Chondrocyte (in vitro differentiated cells): ENCODE measurements around the gene INHBB. TPM values are rescaled to one million over a fixed set of nuclear protein-coding genes. Genes with fewer than 3 reads are reported as not detected.
"Not testable (repeated sequence)": the region's sequence is repeated elsewhere in the genome, so short reads cannot be mapped to it uniquely, and the experiment has no call there.

Experiments used
- DNase-seq: peaks from one replicate; pipeline ENCODE4 v3.0.0; 2021; ENCODE audit warnings: mixed read lengths, low spot score
- H3K27ac Mint-ChIP-seq: one replicate; pipeline ENCODE4 v1.8.0; 2021; ENCODE audit warnings: mild to moderate bottlenecking, moderate library complexity, mixed read lengths; ENCODE audit not compliant: unreplicated experiment
- H3K27me3 Mint-ChIP-seq: 2 replicates; pipeline ENCODE4 v1.8.0; 2021; ENCODE audit warnings: low read depth, mixed read lengths
- H3K36me3 Mint-ChIP-seq: 2 replicates; pipeline ENCODE4 v1.8.0; 2021; ENCODE audit warnings: low read depth, mixed read lengths
- H3K4me1 Mint-ChIP-seq: 2 replicates; pipeline ENCODE4 v1.8.0; 2021; ENCODE audit warnings: low read depth, mild to moderate bottlenecking, mixed read lengths
- H3K4me3 Mint-ChIP-seq: one replicate; pipeline ENCODE4 v1.8.0; 2021; ENCODE audit warnings: mild to moderate bottlenecking, moderate library complexity, mixed read lengths; ENCODE audit not compliant: unreplicated experiment
- H3K9me3 Mint-ChIP-seq: 2 replicates; pipeline ENCODE4 v1.8.0; 2021; ENCODE audit warnings: low read depth, mixed read lengths
- CTCF ChIP-seq: fragments of 200-600 bp; sonication (generic); IDR thresholded peaks from 2 replicates; pipeline ENCODE4 v1.5.0; 2021; ENCODE audit warnings: antibody characterized with exemption, mild to moderate bottlenecking, moderate library complexity
- total RNA-seq: library from RNA; stranded (reverse); gene quantifications from 3 replicates; pipeline ENCODE4 v1.2.1, GENCODE V29; 2021

The INHBB gene
- total RNA-seq, 1 donor from 2014 or later: 1.3 TPM

GRCh38 chr2:120319123-120319522 is 26.8 kb upstream of the INHBB start:
- Mint-ChIP-seq H3K36me3 (peaks cover 1% of the 10 kb centered on the region), H3K27ac (no peak overlapping the region), H3K27me3 (peaks cover 22% of the 10 kb centered on the region), H3K9me3 (no peaks in the 10 kb centered on the region), H3K4me3 (no peak overlapping the region), H3K4me1 (peaks cover 3% of the 10 kb centered on the region)
- DNase-seq: peak; percentile 60
- TF ChIP-seq CTCF: no peak

GRCh38 chr2:120319686-120320317 is 26.1 kb upstream of the INHBB start:
- Mint-ChIP-seq H3K4me3 (no peak overlapping the region), H3K9me3 (no peaks in the 10 kb centered on the region), H3K36me3 (peaks cover 1% of the 10 kb centered on the region), H3K27ac (no peak overlapping the region), H3K4me1 (peaks cover 3% of the 10 kb centered on the region), H3K27me3 (peaks cover 22% of the 10 kb centered on the region)
- TF ChIP-seq CTCF: no peak
- peak; percentile 39 for DNase-seq

GRCh38 chr2:120320318-120320851 is 25.6 kb upstream of the INHBB start:
- Mint-ChIP-seq H3K4me1 (peaks cover 3% of the 10 kb centered on the region), H3K36me3 (peaks cover 1% of the 10 kb centered on the region), H3K27ac (no peak overlapping the region), H3K27me3 (peaks cover 19% of the 10 kb centered on the region), H3K4me3 (no peak overlapping the region), H3K9me3 (no peaks in the 10 kb centered on the region)
- TF ChIP-seq CTCF: no peak
- DNase-seq: peak; percentile 65

- H3K4me3 Mint-ChIP-seq, H3K27ac Mint-ChIP-seq, H3K9me3 Mint-ChIP-seq, DNase-seq, H3K4me1 Mint-ChIP-seq, H3K36me3 Mint-ChIP-seq: not testable (repeated sequence)
- H3K27me3 Mint-ChIP-seq: peaks cover 19% of the 10 kb centered on the region
Observed at GRCh38 chr2:120320887-120321556, 24.9 kb upstream of the INHBB start.

GRCh38 chr2:120321721-120322284 is 24.1 kb upstream of the INHBB start:
- Mint-ChIP-seq H3K4me1 (peaks cover 3% of the 10 kb centered on the region), H3K4me3 (no peak overlapping the region), H3K27ac (no peak overlapping the region), H3K27me3 (peaks cover 18% of the 10 kb centered on the region), H3K36me3 (peaks cover 1% of the 10 kb centered on the region), H3K9me3 (no peaks in the 10 kb centered on the region)
- TF ChIP-seq CTCF: no peak
- no peak for DNase-seq
